A549 treated with CpdA at 1 μM for 4 hours (cell line): ENCODE results near the gene SLC47A1. TPM values are rescaled to one million over a fixed set of nuclear protein-coding genes. Genes with fewer than 3 reads are reported as not detected.

Experiments
- total RNA-seq: library from RNA; stranded (reverse); fragments of 200-300 nt; extraction: Qiagen RNA extraction; gene quantifications from 5 replicates; pipeline ENCODE4 v1.2.3, GENCODE V29; 2022; ENCODE audit warnings: low read depth

SLC47A1 gene
- 22.8 to 25.1 TPM (median 23.9 TPM) in 5 replicates for total RNA-seq

GRCh38 chr17:19533718-19534561, at the start of gene SLC47A1:
Gene SLC47A1 (plus strand): TSS chr17:19533854. CDS start chr17:19533940, 86 bp downstream.

Other genes starting within 250 kb of the SLC47A1 start
- 41.4 to 45.9 TPM (median 44.2 TPM) in 5 replicates for gene B9D1, start 171.1 kb upstream of the SLC47A1 start, total RNA-seq
- gene MAPK7, start 155.4 kb upstream of the SLC47A1 start, total RNA-seq, result 20.6 to 25.8 TPM (median 22.1 TPM) in 5 replicates
- gene MFAP4, start 146.7 kb upstream of the SLC47A1 start, total RNA-seq, result 0.07 TPM in 1 of 5 replicates, not detected in the others
- 0.45 to 1.0 TPM (median 0.88 TPM) in 5 replicates for gene RNF112, start 122.6 kb upstream of the SLC47A1 start, total RNA-seq
- gene ALDH3A2, start 114.9 kb downstream of the SLC47A1 start, total RNA-seq, result 152 to 175 TPM (median 165 TPM) in 5 replicates
- gene SLC47A2, start 182.7 kb downstream of the SLC47A1 start, total RNA-seq, result 0.06 to 0.16 TPM (median 0.14 TPM) in 5 replicates
- gene ALDH3A1, start 214.4 kb downstream of the SLC47A1 start, total RNA-seq, result 792 to 1,155 TPM (median 821 TPM) in 5 replicates